ENCODE data around the gene CACNA1E. TPM values are rescaled to one million over a fixed set of nuclear protein-coding genes. Genes with fewer than 3 reads are reported as not detected.

CACNA1E gene
- total RNA-seq, 4 donors from 2014 or later: 0.47 to 0.83 TPM; not detected in 2

DNA sequence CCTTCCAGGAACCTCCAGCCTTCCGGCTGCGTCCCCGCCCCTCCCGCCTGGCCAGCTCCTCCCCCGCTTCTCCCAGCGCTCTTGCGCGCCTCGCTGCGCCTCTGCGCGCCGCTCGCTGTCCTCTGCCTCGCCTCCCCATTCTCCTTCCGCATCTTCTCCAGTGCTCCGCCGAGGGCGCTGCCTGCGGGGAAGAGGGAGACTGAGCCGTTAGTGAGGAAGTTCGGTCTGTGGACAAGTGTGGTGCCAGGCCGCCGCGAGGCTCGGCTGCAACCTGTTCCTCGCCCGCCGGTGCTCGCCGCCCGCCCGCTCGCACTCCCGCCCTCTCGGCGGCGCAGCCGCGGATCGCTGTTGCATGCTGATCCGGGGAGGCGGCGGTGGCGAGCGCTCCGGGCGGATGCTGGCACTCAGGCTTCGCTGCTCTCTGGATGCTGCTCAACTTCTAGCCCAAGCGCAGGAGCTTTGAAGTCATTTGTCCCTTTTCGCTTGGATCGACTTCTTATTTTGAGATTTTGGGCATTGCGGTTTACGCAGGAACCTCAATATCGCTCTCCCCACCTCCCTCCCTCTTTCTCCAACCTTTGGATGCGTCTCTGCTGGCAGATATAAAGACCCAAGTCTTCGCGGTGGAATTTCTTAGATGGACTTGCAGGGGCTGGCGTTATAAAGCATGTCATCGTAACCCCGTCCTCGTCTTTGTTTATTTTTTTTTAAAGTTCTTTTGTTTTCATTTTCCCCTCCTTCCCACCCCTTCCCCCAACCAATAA lies 614 bp upstream of the CACNA1E start:
- H3K36me3 ChIP-seq: no peaks in the 10 kb centered on the region
- TF ChIP-seq CTCF (IDR thresholded peaks at IDR 0.05) (no peak), POLR2A (IDR thresholded peaks at IDR 0.05) (no peak)
- peaks cover 0 to 18% (median 0%) of the 10 kb centered on the region in 4 donors for H3K4me1 ChIP-seq
- H3K4me3 ChIP-seq: peak overlapping the region in 3 of 4 donors; percentile 6 to 46 (median 24)
- H3K9me3 ChIP-seq: no peaks in the 10 kb centered on the region
- H3K27ac ChIP-seq: no peak overlapping the region
- H3K27me3 ChIP-seq: peaks cover 0 to 31% of the 10 kb centered on the region in 2 donors
- peak in 1 of 3 donors; percentile 61 for DNase-seq

GRCh38 chr1:181484821-181485220 lies 1.5 kb downstream of the CACNA1E start:
- H3K4me3 ChIP-seq: no peak overlapping the region
- H3K27ac ChIP-seq: no peak overlapping the region
- TF ChIP-seq CTCF (IDR thresholded peaks at IDR 0.05): no peak
- no peak for TF ChIP-seq POLR2A (IDR thresholded peaks at IDR 0.05)
- DNase-seq: no peak
- no peaks in the 10 kb centered on the region for H3K36me3 ChIP-seq
- H3K9me3 ChIP-seq: no peaks in the 10 kb centered on the region
- peaks cover 0 to 31% of the 10 kb centered on the region in 2 donors for H3K27me3 ChIP-seq
- H3K4me1 ChIP-seq: peaks cover 0 to 18% (median 0%) of the 10 kb centered on the region in 4 donors

DNA sequence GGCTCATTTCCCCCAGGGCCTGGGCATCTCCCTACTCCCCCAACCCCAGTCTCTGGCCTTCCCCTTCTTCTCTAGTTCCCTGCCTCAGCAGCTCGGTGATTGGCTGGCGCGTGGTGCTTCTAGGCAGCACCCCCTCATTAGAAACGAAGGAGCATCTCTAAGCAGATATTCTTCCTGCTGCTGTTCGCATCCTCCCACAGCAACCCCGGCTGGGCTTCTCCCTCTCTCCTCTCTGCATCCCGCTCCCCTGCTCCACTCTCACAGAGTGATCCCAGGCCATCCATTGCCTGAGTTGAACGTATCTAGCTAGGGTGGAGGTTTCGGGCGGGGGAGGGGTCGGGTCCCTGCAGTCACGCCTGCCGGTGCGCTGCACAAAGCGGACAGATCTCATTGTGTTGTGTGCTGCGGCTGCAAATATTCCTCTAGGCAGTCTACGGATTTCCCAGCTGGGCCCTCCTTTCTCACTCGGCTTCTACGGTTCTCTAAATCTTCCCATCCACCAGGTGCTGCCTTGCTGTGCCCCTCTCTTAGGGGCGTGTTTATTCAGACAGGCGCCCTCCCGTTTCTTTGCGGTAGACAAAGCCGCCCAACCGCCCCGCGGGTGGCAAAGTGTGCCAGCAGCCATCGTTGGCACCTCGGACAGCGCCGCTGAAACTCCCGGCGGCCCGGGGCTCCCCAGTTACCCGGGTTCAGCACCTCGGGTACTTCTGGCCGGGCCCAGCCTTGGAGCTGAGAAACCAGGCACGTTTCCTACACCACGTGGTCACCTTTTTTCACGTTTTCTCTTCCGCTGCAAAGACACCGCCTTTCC lies 2.2 kb downstream of the CACNA1E start:
- Histone ChIP-seq H3K27me3 (peaks cover 0 to 31% of the 10 kb centered on the region in 2 donors), H3K4me1 (peaks cover 0 to 18% (median 0%) of the 10 kb centered on the region in 4 donors), H3K4me3 (no peak overlapping the region), H3K9me3 (no peaks in the 10 kb centered on the region), H3K36me3 (no peaks in the 10 kb centered on the region), H3K27ac (no peak overlapping the region)
- DNase-seq: no peak
- TF ChIP-seq CTCF (IDR thresholded peaks at IDR 0.05): no peak
- TF ChIP-seq POLR2A (IDR thresholded peaks at IDR 0.05): no peak

DNA sequence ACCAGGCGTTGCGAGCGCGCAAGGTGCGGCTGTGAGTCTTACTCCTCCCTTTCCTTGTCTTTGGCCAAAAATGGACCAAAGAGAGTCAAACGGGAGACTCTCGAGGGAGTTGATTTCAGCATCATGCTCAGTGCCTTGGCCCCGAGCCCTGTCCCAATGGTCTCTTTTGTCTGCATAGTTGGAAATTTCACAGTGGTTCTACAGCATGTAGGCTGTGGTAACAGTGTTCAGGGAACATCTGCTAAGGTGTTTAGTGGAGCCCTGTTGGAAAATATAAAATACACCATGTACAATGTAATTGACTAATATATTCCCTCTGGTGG lies 2.7 kb downstream of the CACNA1E start:
- Histone ChIP-seq H3K27ac (no peak overlapping the region), H3K36me3 (no peaks in the 10 kb centered on the region), H3K4me1 (peaks cover 0 to 18% (median 0%) of the 10 kb centered on the region in 4 donors), H3K27me3 (peaks cover 0 to 31% of the 10 kb centered on the region in 2 donors), H3K4me3 (no peak overlapping the region), H3K9me3 (no peaks in the 10 kb centered on the region)
- no peak for TF ChIP-seq CTCF (IDR thresholded peaks at IDR 0.05)
- TF ChIP-seq POLR2A (IDR thresholded peaks at IDR 0.05): no peak
- DNase-seq: no peak

- H3K4me1 ChIP-seq: no peaks in the 10 kb centered on the region
- TF ChIP-seq CTCF (IDR thresholded peaks at IDR 0.05) (no peak), POLR2A (IDR thresholded peaks at IDR 0.05) (no peak)
- H3K9me3 ChIP-seq: no peaks in the 10 kb centered on the region
- H3K4me3 ChIP-seq: no peak overlapping the region
- H3K27me3 ChIP-seq: peaks cover 0 to 14% of the 10 kb centered on the region in 2 donors
- no peaks in the 10 kb centered on the region for H3K36me3 ChIP-seq
- DNase-seq: no peak
- no peak overlapping the region for H3K27ac ChIP-seq
Measured at GRCh38 chr1:181488866-181489265, 5.5 kb downstream of the CACNA1E start.

Measured in Peyer's patch (tissue), 4 donors.